Neural crest cell (in vitro differentiated cells): ENCODE results near the gene VANGL2. TPM values are rescaled to one million over a fixed set of nuclear protein-coding genes. Genes with fewer than 3 reads are reported as not detected.

ENCODE experiments used
- DNase-seq: peaks from one replicate; pipeline ENCODE4 v3.0.0; 2021; ENCODE audit warnings: low read depth, mixed read lengths, low spot score
- H3K27ac Mint-ChIP-seq: one replicate; pipeline ENCODE4 v1.8.0; 2021; ENCODE audit warnings: mild to moderate bottlenecking, mixed read lengths; ENCODE audit not compliant: unreplicated experiment
- H3K27me3 Mint-ChIP-seq: 2 replicates; pipeline ENCODE4 v1.8.0; 2021; ENCODE audit warnings: low read depth, mild to moderate bottlenecking, mixed read lengths
- H3K36me3 Mint-ChIP-seq: 2 replicates; pipeline ENCODE4 v1.8.0; 2021; ENCODE audit warnings: low read depth, mild to moderate bottlenecking, mixed read lengths
- H3K4me1 Mint-ChIP-seq: 2 replicates; pipeline ENCODE4 v1.8.0; 2021; ENCODE audit warnings: mixed read lengths
- H3K4me3 Mint-ChIP-seq: one replicate; pipeline ENCODE4 v1.8.0; 2021; ENCODE audit warnings: mild to moderate bottlenecking, mixed read lengths
- H3K9me3 Mint-ChIP-seq: 2 replicates; pipeline ENCODE4 v1.8.0; 2021; ENCODE audit warnings: mixed read lengths
- CTCF ChIP-seq: fragments of 200-600 bp; sonication (generic); conservative IDR thresholded peaks from 2 replicates; pipeline ENCODE4 v1.5.0; 2021; ENCODE audit warnings: antibody characterized with exemption, mild to moderate bottlenecking
- long read RNA-seq: library from polyadenylated mRNA; unstranded; transcript quantifications from one replicate; pipeline ENCODE4 v2.0.0, GENCODE V29; 2020
- total RNA-seq: library from RNA; stranded (reverse); gene quantifications from 2 replicates; pipeline ENCODE4 v1.2.1, GENCODE V29; 2021

Gene VANGL2
- total RNA-seq: 106 and 109 TPM in 2 replicates
- long read RNA-seq, partial matches to known transcripts: 0 of 2 reads
- long read RNA-seq, other reads (novel, unspliced or antisense): 2 of 2 reads

GRCh38 chr1:160400223-160400645 lies at the start of gene VANGL2:
VANGL2 (plus strand) TSS chr1:160400564; CDS start chr1:160415838, 15,274 bp downstream.
- H3K36me3 Mint-ChIP-seq: peaks cover under 1% of the 10 kb centered on the region
- no peak for TF ChIP-seq CTCF
- peak within 1 kb of the TSS; percentile 95 for H3K4me3 Mint-ChIP-seq
- H3K27ac Mint-ChIP-seq: peak within 1 kb of the TSS; percentile 60
- no peaks in the 10 kb centered on the region for H3K27me3 Mint-ChIP-seq
- peaks cover 54% of the 10 kb centered on the region for H3K4me1 Mint-ChIP-seq
- peak; percentile 93 for DNase-seq
- no peaks in the 10 kb centered on the region for H3K9me3 Mint-ChIP-seq

- H3K27ac Mint-ChIP-seq: no peak overlapping the region
- H3K4me3 Mint-ChIP-seq: no peak overlapping the region
- H3K27me3 Mint-ChIP-seq: no peaks in the 10 kb centered on the region
- no peaks in the 10 kb centered on the region for H3K4me1 Mint-ChIP-seq
- no peak for DNase-seq
- H3K36me3 Mint-ChIP-seq: peaks cover 13% of the 10 kb centered on the region
- no peaks in the 10 kb centered on the region for H3K9me3 Mint-ChIP-seq
- no peak for TF ChIP-seq CTCF
Observed at GRCh38 chr1:160351629-160352028, 48.7 kb upstream of the VANGL2 start.

GRCh38 chr1:160352555-160352954 lies 47.8 kb upstream of the VANGL2 start:
- Mint-ChIP-seq H3K27ac (no peak overlapping the region), H3K4me3 (no peak overlapping the region), H3K9me3 (no peaks in the 10 kb centered on the region), H3K27me3 (no peaks in the 10 kb centered on the region), H3K4me1 (no peaks in the 10 kb centered on the region), H3K36me3 (peaks cover 13% of the 10 kb centered on the region)
- no peak for TF ChIP-seq CTCF
- no peak for DNase-seq

GRCh38 chr1:160353223-160353622 lies 47.1 kb upstream of the VANGL2 start:
- Mint-ChIP-seq H3K4me1 (no peaks in the 10 kb centered on the region), H3K27me3 (no peaks in the 10 kb centered on the region), H3K27ac (no peak overlapping the region), H3K4me3 (no peak overlapping the region), H3K36me3 (peaks cover 20% of the 10 kb centered on the region), H3K9me3 (no peaks in the 10 kb centered on the region)
- TF ChIP-seq CTCF: no peak
- DNase-seq: no peak

GRCh38 chr1:160354388-160354985 lies 45.9 kb upstream of the VANGL2 start:
- H3K9me3 Mint-ChIP-seq: no peaks in the 10 kb centered on the region

More at GRCh38 chr1:160354388-160354985, 45.9 kb upstream of the VANGL2 start:
- H3K27me3 Mint-ChIP-seq: no peaks in the 10 kb centered on the region
- TF ChIP-seq CTCF: peak; percentile 66
- H3K4me1 Mint-ChIP-seq: no peaks in the 10 kb centered on the region
- DNase-seq: peak; percentile 32
- no peak overlapping the region for H3K4me3 Mint-ChIP-seq
- no peak overlapping the region for H3K27ac Mint-ChIP-seq
- H3K36me3 Mint-ChIP-seq: peaks cover 25% of the 10 kb centered on the region
